GM23338 (cell line): ENCODE data around the gene IFNL2.
"Not testable (repeated sequence)": the region's sequence is repeated elsewhere in the genome, so short reads cannot be mapped to it uniquely, and the experiment has no call there.

Experiments used
- CREB1 ChIP-seq: fragments of 250-450 bp; sonication (Bioruptor Pico); IDR thresholded peaks from 2 replicates; pipeline ENCODE4 v1.5.0; 2020; ENCODE audit warnings: low read depth, mild to moderate bottlenecking, moderate library complexity
- EZH2 ChIP-seq: fragments of 200-600 bp; sonication (generic); IDR thresholded peaks from one replicate; pipeline ENCODE4 v1.8.0; 2017; ENCODE audit warnings: antibody characterized with exemption, mild to moderate bottlenecking, low read depth; ENCODE audit not compliant: unreplicated experiment
- EZH2phosphoT487 ChIP-seq: fragments of 200-600 bp; sonication (generic); IDR thresholded peaks from one replicate; pipeline ENCODE4 v1.8.1; 2018; ENCODE audit warnings: antibody characterized with exemption; ENCODE audit not compliant: unreplicated experiment
- JUNB ChIP-seq: IDR thresholded peaks from one replicate; pipeline ENCODE4 v1.6.1; 2016; ENCODE audit warnings: antibody characterized with exemption; ENCODE audit not compliant: unreplicated experiment
- NANOG ChIP-seq: IDR thresholded peaks from 2 replicates; pipeline ENCODE4 v1.6.1; 2016; ENCODE audit warnings: antibody characterized with exemption, borderline replicate concordance
- POLR2AphosphoS5 ChIP-seq: IDR thresholded peaks from 2 replicates; pipeline ENCODE4 v1.6.1; 2016; ENCODE audit warnings: antibody characterized with exemption, low read depth
- ZNF114 ChIP-seq: fragments of 250-450 bp; sonication (Bioruptor Pico); IDR thresholded peaks from 2 replicates; pipeline ENCODE4 v1.5.0; 2020; ENCODE audit warnings: mild to moderate bottlenecking, moderate library complexity
- ZNF331 ChIP-seq: fragments of 250-450 bp; sonication (Bioruptor Pico); IDR thresholded peaks from 2 replicates; pipeline ENCODE4 v1.5.0; 2020; ENCODE audit warnings: low read depth, mild to moderate bottlenecking, moderate library complexity
- TF ChIP-seq, protein P1 (sequence below), 2 experiments: fragments of 200-600 bp in 1 of 2; sonication (generic) in 1 of 2; conservative IDR thresholded peaks; 2 replicates each; pipeline versions ENCODE4 v1.5.1 to v1.6.1; 2016 to 2017; ENCODE audit warnings: antibody characterized with exemption in 2 of 2, low read depth in 2 of 2, mild to moderate bottlenecking in 2 of 2, moderate library complexity in 1 of 2
- TF ChIP-seq, protein P2 (sequence below): fragments of 250-450 bp; sonication (Bioruptor Pico); IDR thresholded peaks from 2 replicates; pipeline ENCODE4 v1.5.0; 2020; ENCODE audit warnings: mild to moderate bottlenecking, moderate library complexity
- TF ChIP-seq, protein P3 (sequence below): IDR thresholded peaks from one replicate; pipeline ENCODE4 v1.6.1; 2018; ENCODE audit warnings: antibody characterized with exemption; ENCODE audit not compliant: unreplicated experiment

DNA sequence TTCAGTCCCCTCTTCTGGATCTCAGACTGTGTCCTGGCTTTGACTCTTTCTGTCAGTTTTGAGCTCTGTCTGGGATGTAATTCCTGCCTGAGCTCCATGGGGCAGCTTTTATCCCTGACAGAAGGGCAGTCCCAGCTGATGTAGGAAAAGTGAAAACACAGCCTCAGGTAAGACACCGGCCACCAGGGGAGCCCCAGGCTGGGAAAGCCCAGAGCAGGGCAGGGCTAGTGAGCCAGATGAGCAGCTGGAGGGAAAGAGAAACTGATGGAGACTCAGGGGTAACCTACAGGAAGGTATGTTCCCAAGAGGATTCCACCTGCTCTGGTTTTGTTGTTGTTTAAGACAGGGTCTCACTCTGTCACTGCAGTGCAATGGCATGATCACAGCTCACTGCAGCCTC, 23.0 kb upstream of the IFNL2 start:
- TF ChIP-seq POLR2AphosphoS5; ZNF114 (CRISPR knock-in tag); EZH2phosphoT487; JUNB; NANOG; ZNF331 (CRISPR knock-in tag); EZH2; CREB1 (CRISPR knock-in tag): not testable (repeated sequence)
- TF ChIP-seq, protein P1, sequence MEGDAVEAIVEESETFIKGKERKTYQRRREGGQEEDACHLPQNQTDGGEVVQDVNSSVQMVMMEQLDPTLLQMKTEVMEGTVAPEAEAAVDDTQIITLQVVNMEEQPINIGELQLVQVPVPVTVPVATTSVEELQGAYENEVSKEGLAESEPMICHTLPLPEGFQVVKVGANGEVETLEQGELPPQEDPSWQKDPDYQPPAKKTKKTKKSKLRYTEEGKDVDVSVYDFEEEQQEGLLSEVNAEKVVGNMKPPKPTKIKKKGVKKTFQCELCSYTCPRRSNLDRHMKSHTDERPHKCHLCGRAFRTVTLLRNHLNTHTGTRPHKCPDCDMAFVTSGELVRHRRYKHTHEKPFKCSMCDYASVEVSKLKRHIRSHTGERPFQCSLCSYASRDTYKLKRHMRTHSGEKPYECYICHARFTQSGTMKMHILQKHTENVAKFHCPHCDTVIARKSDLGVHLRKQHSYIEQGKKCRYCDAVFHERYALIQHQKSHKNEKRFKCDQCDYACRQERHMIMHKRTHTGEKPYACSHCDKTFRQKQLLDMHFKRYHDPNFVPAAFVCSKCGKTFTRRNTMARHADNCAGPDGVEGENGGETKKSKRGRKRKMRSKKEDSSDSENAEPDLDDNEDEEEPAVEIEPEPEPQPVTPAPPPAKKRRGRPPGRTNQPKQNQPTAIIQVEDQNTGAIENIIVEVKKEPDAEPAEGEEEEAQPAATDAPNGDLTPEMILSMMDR (conservative IDR thresholded peaks at IDR 0.05; ENCODE audit: low read depth in 2 of 2): not testable (repeated sequence)
- TF ChIP-seq, protein P2, sequence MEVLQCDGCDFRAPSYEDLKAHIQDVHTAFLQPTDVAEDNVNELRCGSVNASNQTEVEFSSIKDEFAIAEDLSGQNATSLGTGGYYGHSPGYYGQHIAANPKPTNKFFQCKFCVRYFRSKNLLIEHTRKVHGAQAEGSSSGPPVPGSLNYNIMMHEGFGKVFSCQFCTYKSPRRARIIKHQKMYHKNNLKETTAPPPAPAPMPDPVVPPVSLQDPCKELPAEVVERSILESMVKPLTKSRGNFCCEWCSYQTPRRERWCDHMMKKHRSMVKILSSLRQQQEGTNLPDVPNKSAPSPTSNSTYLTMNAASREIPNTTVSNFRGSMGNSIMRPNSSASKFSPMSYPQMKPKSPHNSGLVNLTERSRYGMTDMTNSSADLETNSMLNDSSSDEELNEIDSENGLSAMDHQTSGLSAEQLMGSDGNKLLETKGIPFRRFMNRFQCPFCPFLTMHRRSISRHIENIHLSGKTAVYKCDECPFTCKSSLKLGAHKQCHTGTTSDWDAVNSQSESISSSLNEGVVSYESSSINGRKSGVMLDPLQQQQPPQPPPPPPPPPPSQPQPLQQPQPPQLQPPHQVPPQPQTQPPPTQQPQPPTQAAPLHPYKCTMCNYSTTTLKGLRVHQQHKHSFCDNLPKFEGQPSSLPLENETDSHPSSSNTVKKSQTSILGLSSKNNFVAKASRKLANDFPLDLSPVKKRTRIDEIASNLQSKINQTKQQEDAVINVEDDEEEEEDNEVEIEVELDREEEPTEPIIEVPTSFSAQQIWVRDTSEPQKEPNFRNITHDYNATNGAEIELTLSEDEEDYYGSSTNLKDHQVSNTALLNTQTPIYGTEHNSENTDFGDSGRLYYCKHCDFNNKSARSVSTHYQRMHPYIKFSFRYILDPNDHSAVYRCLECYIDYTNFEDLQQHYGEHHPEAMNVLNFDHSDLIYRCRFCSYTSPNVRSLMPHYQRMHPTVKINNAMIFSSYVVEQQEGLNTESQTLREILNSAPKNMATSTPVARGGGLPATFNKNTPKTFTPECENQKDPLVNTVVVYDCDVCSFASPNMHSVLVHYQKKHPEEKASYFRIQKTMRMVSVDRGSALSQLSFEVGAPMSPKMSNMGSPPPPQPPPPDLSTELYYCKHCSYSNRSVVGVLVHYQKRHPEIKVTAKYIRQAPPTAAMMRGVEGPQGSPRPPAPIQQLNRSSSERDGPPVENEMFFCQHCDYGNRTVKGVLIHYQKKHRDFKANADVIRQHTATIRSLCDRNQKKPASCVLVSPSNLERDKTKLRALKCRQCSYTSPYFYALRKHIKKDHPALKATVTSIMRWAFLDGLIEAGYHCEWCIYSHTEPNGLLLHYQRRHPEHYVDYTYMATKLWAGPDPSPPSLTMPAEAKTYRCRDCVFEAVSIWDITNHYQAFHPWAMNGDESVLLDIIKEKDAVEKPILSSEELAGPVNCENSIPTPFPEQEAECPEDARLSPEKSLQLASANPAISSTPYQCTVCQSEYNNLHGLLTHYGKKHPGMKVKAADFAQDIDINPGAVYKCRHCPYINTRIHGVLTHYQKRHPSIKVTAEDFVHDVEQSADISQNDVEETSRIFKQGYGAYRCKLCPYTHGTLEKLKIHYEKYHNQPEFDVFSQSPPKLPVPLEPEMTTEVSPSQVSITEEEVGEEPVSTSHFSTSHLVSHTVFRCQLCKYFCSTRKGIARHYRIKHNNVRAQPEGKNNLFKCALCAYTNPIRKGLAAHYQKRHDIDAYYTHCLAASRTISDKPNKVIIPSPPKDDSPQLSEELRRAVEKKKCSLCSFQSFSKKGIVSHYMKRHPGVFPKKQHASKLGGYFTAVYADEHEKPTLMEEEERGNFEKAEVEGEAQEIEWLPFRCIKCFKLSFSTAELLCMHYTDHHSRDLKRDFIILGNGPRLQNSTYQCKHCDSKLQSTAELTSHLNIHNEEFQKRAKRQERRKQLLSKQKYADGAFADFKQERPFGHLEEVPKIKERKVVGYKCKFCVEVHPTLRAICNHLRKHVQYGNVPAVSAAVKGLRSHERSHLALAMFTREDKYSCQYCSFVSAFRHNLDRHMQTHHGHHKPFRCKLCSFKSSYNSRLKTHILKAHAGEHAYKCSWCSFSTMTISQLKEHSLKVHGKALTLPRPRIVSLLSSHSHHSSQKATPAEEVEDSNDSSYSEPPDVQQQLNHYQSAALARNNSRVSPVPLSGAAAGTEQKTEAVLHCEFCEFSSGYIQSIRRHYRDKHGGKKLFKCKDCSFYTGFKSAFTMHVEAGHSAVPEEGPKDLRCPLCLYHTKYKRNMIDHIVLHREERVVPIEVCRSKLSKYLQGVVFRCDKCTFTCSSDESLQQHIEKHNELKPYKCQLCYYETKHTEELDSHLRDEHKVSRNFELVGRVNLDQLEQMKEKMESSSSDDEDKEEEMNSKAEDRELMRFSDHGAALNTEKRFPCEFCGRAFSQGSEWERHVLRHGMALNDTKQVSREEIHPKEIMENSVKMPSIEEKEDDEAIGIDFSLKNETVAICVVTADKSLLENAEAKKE (CRISPR knock-in tag): not testable (repeated sequence)
- TF ChIP-seq, protein P3, sequence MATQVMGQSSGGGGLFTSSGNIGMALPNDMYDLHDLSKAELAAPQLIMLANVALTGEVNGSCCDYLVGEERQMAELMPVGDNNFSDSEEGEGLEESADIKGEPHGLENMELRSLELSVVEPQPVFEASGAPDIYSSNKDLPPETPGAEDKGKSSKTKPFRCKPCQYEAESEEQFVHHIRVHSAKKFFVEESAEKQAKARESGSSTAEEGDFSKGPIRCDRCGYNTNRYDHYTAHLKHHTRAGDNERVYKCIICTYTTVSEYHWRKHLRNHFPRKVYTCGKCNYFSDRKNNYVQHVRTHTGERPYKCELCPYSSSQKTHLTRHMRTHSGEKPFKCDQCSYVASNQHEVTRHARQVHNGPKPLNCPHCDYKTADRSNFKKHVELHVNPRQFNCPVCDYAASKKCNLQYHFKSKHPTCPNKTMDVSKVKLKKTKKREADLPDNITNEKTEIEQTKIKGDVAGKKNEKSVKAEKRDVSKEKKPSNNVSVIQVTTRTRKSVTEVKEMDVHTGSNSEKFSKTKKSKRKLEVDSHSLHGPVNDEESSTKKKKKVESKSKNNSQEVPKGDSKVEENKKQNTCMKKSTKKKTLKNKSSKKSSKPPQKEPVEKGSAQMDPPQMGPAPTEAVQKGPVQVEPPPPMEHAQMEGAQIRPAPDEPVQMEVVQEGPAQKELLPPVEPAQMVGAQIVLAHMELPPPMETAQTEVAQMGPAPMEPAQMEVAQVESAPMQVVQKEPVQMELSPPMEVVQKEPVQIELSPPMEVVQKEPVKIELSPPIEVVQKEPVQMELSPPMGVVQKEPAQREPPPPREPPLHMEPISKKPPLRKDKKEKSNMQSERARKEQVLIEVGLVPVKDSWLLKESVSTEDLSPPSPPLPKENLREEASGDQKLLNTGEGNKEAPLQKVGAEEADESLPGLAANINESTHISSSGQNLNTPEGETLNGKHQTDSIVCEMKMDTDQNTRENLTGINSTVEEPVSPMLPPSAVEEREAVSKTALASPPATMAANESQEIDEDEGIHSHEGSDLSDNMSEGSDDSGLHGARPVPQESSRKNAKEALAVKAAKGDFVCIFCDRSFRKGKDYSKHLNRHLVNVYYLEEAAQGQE: not testable (repeated sequence)
